Naive B cell (primary cell): ENCODE results near the gene FAM237B. TPM values are rescaled to one million over a fixed set of nuclear protein-coding genes. Genes with fewer than 3 reads are reported as not detected.

Experiments
- ATAC-seq, 2 donors: fragments of 150-1000 bp; cut with Tn5 transposase; 2 replicates each; pipeline ENCODE4 v1.10.0; 2021; ENCODE audit warnings: low read depth in 2 of 2, mild to moderate bottlenecking in 2 of 2, moderate library complexity in 2 of 2
- DNase-seq: peaks from one replicate; pipeline ENCODE4 v3.0.0; 2022
- H3K27ac Mint-ChIP-seq, 6 donors: one replicate each; pipeline ENCODE4 v1.8.0; 2020 to 2022; ENCODE audit warnings: mild to moderate bottlenecking in 6 of 6, mixed read lengths in 6 of 6, moderate library complexity in 5 of 6, inconsistent platforms in 2 of 6
- H3K27me3 Mint-ChIP-seq, 3 donors: one replicate each; pipeline ENCODE4 v1.8.0; 2021 to 2022; ENCODE audit warnings: mixed read lengths in 3 of 3, mild to moderate bottlenecking in 1 of 3
- H3K36me3 Mint-ChIP-seq, 2 donors: one replicate each; pipeline ENCODE4 v1.8.0; 2020 to 2022; ENCODE audit warnings: mixed read lengths in 2 of 2, inconsistent platforms in 1 of 2, mild to moderate bottlenecking in 1 of 2
- H3K4me1 Mint-ChIP-seq, 3 donors: one replicate each; pipeline ENCODE4 v1.8.0; 2020 to 2022; ENCODE audit warnings: mixed read lengths in 3 of 3, inconsistent platforms in 1 of 3, mild to moderate bottlenecking in 1 of 3, moderate library complexity in 1 of 3
- H3K4me3 Mint-ChIP-seq, 8 donors: one replicate each; pipeline ENCODE4 v1.8.0; 2020 to 2022; ENCODE audit warnings: mild to moderate bottlenecking in 8 of 8, mixed read lengths in 8 of 8, moderate library complexity in 8 of 8, inconsistent platforms in 2 of 8
- H3K9me3 Mint-ChIP-seq, 7 donors: one replicate each; pipeline ENCODE4 v1.8.0; 2020 to 2022; ENCODE audit warnings: mixed read lengths in 7 of 7, mild to moderate bottlenecking in 5 of 7, inconsistent platforms in 2 of 7, moderate library complexity in 1 of 7
- polyA plus RNA-seq, 6 donors: library from polyadenylated mRNA; unstranded; fragments of 300-500 nt; fragmentation: Illumina TruSeq; gene quantifications; one replicate each; pipeline ENCODE4 v1.2.3, GENCODE V29; 2021; ENCODE audit warnings: low read depth in 6 of 6

FAM237B gene
- polyA plus RNA-seq, 6 donors from 2014 or later, result not detected

- ATAC-seq, result no peak
- Mint-ChIP-seq H3K4me1 (peaks cover 0 to 11% (median 10%) of the 10 kb centered on the region in 3 donors), H3K9me3 (no peaks in the 10 kb centered on the region), H3K27me3 (peaks cover 48 to 54% (median 51%) of the 10 kb centered on the region in 3 donors), H3K27ac (no peak overlapping the region), H3K4me3 (no peak overlapping the region), H3K36me3 (peaks cover 0 to 11% of the 10 kb centered on the region in 2 donors)
- DNase-seq, result no peak
Observed at GRCh38 chr7:90322837-90323236, 1.7 kb upstream of the FAM237B start.

GRCh38 chr7:90320418-90320800, 695 bp downstream of the FAM237B start:
- DNase-seq (no peak), ATAC-seq (no peak)
- no peak overlapping the region for H3K27ac Mint-ChIP-seq
- peaks cover 0 to 11% (median 10%) of the 10 kb centered on the region in 3 donors for H3K4me1 Mint-ChIP-seq
- H3K36me3 Mint-ChIP-seq, result peaks cover 0 to 11% of the 10 kb centered on the region in 2 donors
- H3K4me3 Mint-ChIP-seq, result peak overlapping the region in 3 of 8 donors; percentile 9 to 58 (median 56)
- H3K9me3 Mint-ChIP-seq, result peaks cover 0 to 1% (median 0%) of the 10 kb centered on the region in 7 donors
- H3K27me3 Mint-ChIP-seq, result peaks cover 54 to 64% (median 59%) of the 10 kb centered on the region in 3 donors

- ATAC-seq (no peak), DNase-seq (no peak)
- Mint-ChIP-seq H3K36me3 (peaks cover 0 to 11% of the 10 kb centered on the region in 2 donors), H3K9me3 (peaks cover 0 to 5% (median 0%) of the 10 kb centered on the region in 7 donors), H3K27ac (no peak overlapping the region), H3K27me3 (peaks cover 54 to 67% (median 60%) of the 10 kb centered on the region in 3 donors), H3K4me3 (peak overlapping the region in 1 of 8 donors; percentile 58), H3K4me1 (peaks cover 0 to 11% (median 10%) of the 10 kb centered on the region in 3 donors)
Observed at GRCh38 chr7:90320014-90320413, 1.1 kb downstream of the FAM237B start.

GRCh38 chr7:90313907-90314306, 7.2 kb downstream of the FAM237B start:
- DNase-seq, result no peak
- peaks cover 0 to 5% (median 0%) of the 10 kb centered on the region in 7 donors for H3K9me3 Mint-ChIP-seq
- H3K4me3 Mint-ChIP-seq, result no peak overlapping the region
- H3K36me3 Mint-ChIP-seq, result no peaks in the 10 kb centered on the region
- H3K27ac Mint-ChIP-seq, result no peak overlapping the region
- H3K27me3 Mint-ChIP-seq, result peaks cover 27 to 38% (median 27%) of the 10 kb centered on the region in 3 donors
- no peak for ATAC-seq
- H3K4me1 Mint-ChIP-seq, result no peaks in the 10 kb centered on the region

GRCh38 chr7:90312745-90313144, 8.4 kb downstream of the FAM237B start:
- no peak for DNase-seq
- H3K4me3 Mint-ChIP-seq, result no peak overlapping the region
- ATAC-seq, result no peak
- peaks cover 20 to 32% (median 26%) of the 10 kb centered on the region in 3 donors for H3K27me3 Mint-ChIP-seq
- H3K27ac Mint-ChIP-seq, result peak overlapping the region in 1 of 6 donors; percentile 10
- H3K9me3 Mint-ChIP-seq, result peaks cover 0 to 5% (median 0%) of the 10 kb centered on the region in 7 donors
- H3K36me3 Mint-ChIP-seq, result no peaks in the 10 kb centered on the region
- H3K4me1 Mint-ChIP-seq, result no peaks in the 10 kb centered on the region

- H3K4me1 Mint-ChIP-seq, result no peaks in the 10 kb centered on the region
- no peak for DNase-seq
- no peak overlapping the region for H3K27ac Mint-ChIP-seq
- H3K27me3 Mint-ChIP-seq, result peaks cover 16 to 29% (median 18%) of the 10 kb centered on the region in 3 donors
- H3K36me3 Mint-ChIP-seq, result no peaks in the 10 kb centered on the region
- peaks cover 0 to 5% (median 0%) of the 10 kb centered on the region in 7 donors for H3K9me3 Mint-ChIP-seq
- no peak for ATAC-seq
- H3K4me3 Mint-ChIP-seq, result no peak overlapping the region
Observed at GRCh38 chr7:90311175-90311574, 9.9 kb downstream of the FAM237B start.

- H3K4me1 Mint-ChIP-seq, result no peaks in the 10 kb centered on the region
- H3K27me3 Mint-ChIP-seq, result peaks cover 10 to 18% (median 18%) of the 10 kb centered on the region in 3 donors
- no peak overlapping the region for H3K27ac Mint-ChIP-seq
- ATAC-seq (no peak), DNase-seq (no peak)
- H3K9me3 Mint-ChIP-seq, result no peaks in the 10 kb centered on the region
- H3K4me3 Mint-ChIP-seq, result no peak overlapping the region
- no peaks in the 10 kb centered on the region for H3K36me3 Mint-ChIP-seq
Observed at GRCh38 chr7:90309872-90310271, 11.2 kb downstream of the FAM237B start.

GRCh38 chr7:90303241-90303640, 17.9 kb downstream of the FAM237B start:
- no peak overlapping the region for H3K4me3 Mint-ChIP-seq
- no peak for DNase-seq
- H3K9me3 Mint-ChIP-seq, result no peaks in the 10 kb centered on the region
- peaks cover 0 to 13% (median 4%) of the 10 kb centered on the region in 3 donors for H3K27me3 Mint-ChIP-seq
- no peak for ATAC-seq
- H3K36me3 Mint-ChIP-seq, result no peaks in the 10 kb centered on the region
- no peaks in the 10 kb centered on the region for H3K4me1 Mint-ChIP-seq
- H3K27ac Mint-ChIP-seq, result no peak overlapping the region

- H3K27me3 Mint-ChIP-seq, result peaks cover 0 to 20% (median 10%) of the 10 kb centered on the region in 3 donors
- no peaks in the 10 kb centered on the region for H3K4me1 Mint-ChIP-seq
- H3K36me3 Mint-ChIP-seq, result peaks cover 0 to under 1% of the 10 kb centered on the region in 2 donors
- no peak overlapping the region for H3K27ac Mint-ChIP-seq
- H3K9me3 Mint-ChIP-seq, result peaks cover 0 to 3% (median 1%) of the 10 kb centered on the region in 7 donors
- no peak for DNase-seq
- peak in 1 of 2 donors; percentile 46 for ATAC-seq
- H3K4me3 Mint-ChIP-seq, result no peak overlapping the region
Observed at GRCh38 chr7:90298145-90299038, 22.7 kb downstream of the FAM237B start.

- Mint-ChIP-seq H3K27ac (no peak overlapping the region), H3K4me3 (no peak overlapping the region), H3K9me3 (peaks cover 0 to 18% (median 4%) of the 10 kb centered on the region in 7 donors), H3K27me3 (peaks cover 0 to 9% (median 7%) of the 10 kb centered on the region in 3 donors), H3K4me1 (no peaks in the 10 kb centered on the region), H3K36me3 (peaks cover 0 to 6% of the 10 kb centered on the region in 2 donors)
- ATAC-seq (no peak), DNase-seq (no peak)
Observed at GRCh38 chr7:90290244-90291113, 30.6 kb downstream of the FAM237B start.

- ATAC-seq (no peak), DNase-seq (no peak)
- Mint-ChIP-seq H3K9me3 (peaks cover 0 to 13% (median 0%) of the 10 kb centered on the region in 7 donors), H3K27ac (no peak overlapping the region), H3K36me3 (peaks cover 0 to 3% of the 10 kb centered on the region in 2 donors), H3K4me3 (no peak overlapping the region), H3K4me1 (no peaks in the 10 kb centered on the region), H3K27me3 (peaks cover 0 to 9% (median 4%) of the 10 kb centered on the region in 3 donors)
Observed at GRCh38 chr7:90288154-90288553, 33.0 kb downstream of the FAM237B start.

- ATAC-seq (no peak), DNase-seq (no peak)
- no peaks in the 10 kb centered on the region for H3K9me3 Mint-ChIP-seq
- no peaks in the 10 kb centered on the region for H3K4me1 Mint-ChIP-seq
- H3K36me3 Mint-ChIP-seq, result no peaks in the 10 kb centered on the region
- H3K4me3 Mint-ChIP-seq, result no peak overlapping the region
- peaks cover 0 to 8% (median 0%) of the 10 kb centered on the region in 3 donors for H3K27me3 Mint-ChIP-seq
- H3K27ac Mint-ChIP-seq, result no peak overlapping the region
Observed at GRCh38 chr7:90276033-90276728, 44.9 kb downstream of the FAM237B start.

- Mint-ChIP-seq H3K36me3 (no peaks in the 10 kb centered on the region), H3K4me1 (no peaks in the 10 kb centered on the region), H3K27me3 (peaks cover 4 to 8% (median 8%) of the 10 kb centered on the region in 3 donors), H3K27ac (no peak overlapping the region), H3K4me3 (no peak overlapping the region), H3K9me3 (no peaks in the 10 kb centered on the region)
- ATAC-seq (no peak), DNase-seq (no peak)
Observed at GRCh38 chr7:90274161-90274560, 46.9 kb downstream of the FAM237B start.
